ENCODE results near the gene LACTBL1.
"Not testable (repeated sequence)": the region's sequence is repeated elsewhere in the genome, so short reads cannot be mapped to it uniquely, and the experiment has no call there.

Gene LACTBL1, protein sequence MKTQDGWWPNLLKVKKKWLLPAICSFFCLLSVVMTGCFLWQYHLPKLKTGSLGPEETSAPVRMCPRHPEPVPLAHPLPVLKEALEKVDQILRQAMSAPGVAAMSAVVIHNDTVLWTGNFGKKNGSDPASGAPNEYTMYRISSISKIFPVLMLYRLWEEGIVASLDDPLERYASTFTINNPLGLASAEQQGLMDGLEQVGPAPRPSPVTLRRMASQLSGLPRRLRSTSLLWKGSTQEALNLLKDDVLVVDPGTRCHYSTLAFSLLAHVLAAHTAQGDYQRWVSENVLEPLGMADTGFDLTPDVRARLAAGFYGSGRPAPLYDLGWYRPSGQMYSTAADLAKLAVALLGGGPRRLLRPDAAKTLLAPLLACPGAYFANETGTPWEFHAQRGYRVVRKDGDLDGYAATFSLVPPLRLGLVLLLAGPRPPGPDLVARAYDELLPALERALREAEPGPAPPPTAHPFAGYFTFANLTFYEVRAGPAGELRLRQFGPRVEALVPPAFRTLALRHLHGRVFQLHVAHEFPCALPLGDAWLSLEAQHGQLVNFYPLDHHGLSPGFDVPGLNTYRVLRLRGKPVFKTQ

DNA sequence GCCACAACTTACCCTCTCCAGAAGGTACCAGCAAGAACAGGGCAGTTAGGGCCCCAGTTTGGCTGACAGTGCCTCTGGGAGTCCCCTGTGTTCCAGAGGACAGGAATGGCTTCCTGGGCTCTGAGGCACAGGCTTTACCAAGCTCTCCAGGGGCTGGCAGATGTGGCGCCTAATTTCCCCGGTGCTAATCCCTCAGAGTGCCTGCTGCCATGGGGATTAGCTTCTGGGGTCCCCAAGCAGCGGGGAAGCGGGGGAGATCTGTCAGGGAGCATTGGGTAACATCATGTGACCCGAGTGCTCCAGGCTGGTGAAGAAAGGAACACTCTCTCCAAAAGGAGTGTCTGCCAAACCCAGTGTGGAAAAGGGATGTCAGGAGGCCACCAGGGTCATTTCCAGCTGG is at the start of gene LACTBL1:
Gene LACTBL1, minus strand, starts transcription at position 107 of the 400 bp plus-strand sequence. CDS start 550 bp downstream, outside the sequence.
- H3K27me3 ChIP-seq (ENCODE audit: control insufficient read depth, insufficient read depth, low read length) = no peaks in the 10 kb centered on the region; the same call in 1 of the 2 replicates
- no peaks in the 10 kb centered on the region for H3K36me3 ChIP-seq (ENCODE audit: control insufficient read depth, insufficient read depth, low read length)
- WGBS (ENCODE audit: insufficient coverage, insufficient read length) = no CpG with 5 or more reads among the region's 5 CpGs
- H3K4me3 ChIP-seq (ENCODE audit: low read length) = no peak within 1 kb of the TSS
- no peak within 1 kb of the TSS for H3K27ac ChIP-seq (ENCODE audit: low read length)
- no peaks in the 10 kb centered on the region for H3K9me3 ChIP-seq (ENCODE audit: control insufficient read depth, insufficient read depth, low read length)
- no peaks in the 10 kb centered on the region for H3K4me1 ChIP-seq (ENCODE audit: control insufficient read depth, insufficient read depth, low read length)
- no peak for DNase-seq (ENCODE audit: low read depth, low spot score)

DNA sequence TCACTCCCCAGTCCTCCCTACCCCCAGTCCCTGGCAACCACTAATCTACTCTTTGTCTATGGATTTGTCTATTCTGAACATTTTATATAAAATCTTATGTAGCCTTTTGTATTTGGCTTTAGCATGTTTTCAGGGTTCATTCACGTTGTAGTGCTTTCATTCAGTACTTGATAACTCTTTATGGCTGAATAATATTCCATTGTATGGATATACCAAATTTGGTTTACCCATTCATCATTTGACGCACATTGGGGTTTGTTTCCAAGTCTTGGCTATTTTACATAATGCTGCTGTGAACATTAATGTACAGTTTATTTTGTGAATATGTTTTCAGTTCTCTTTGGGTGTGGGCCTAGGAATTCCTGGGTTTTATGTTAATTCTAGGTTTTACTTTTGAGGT is 49.2 kb upstream of the LACTBL1 start:
- DNase-seq (ENCODE audit: low read depth, low spot score) = no peak
- H3K27ac ChIP-seq (ENCODE audit: low read length) = no peak overlapping the region
- H3K4me1 ChIP-seq (ENCODE audit: control insufficient read depth, insufficient read depth, low read length) = no peaks in the 10 kb centered on the region
- no peaks in the 10 kb centered on the region for H3K36me3 ChIP-seq (ENCODE audit: control insufficient read depth, insufficient read depth, low read length)
- no peak overlapping the region for H3K4me3 ChIP-seq (ENCODE audit: low read length)
- no peaks in the 10 kb centered on the region; the same call in 1 of the 2 replicates for H3K9me3 ChIP-seq (ENCODE audit: control insufficient read depth, insufficient read depth, low read length)
- no CpG with 5 or more reads among the region's 2 CpGs for WGBS (ENCODE audit: insufficient coverage, insufficient read length)
- no peaks in the 10 kb centered on the region for H3K27me3 ChIP-seq (ENCODE audit: control insufficient read depth, insufficient read depth, low read length)

DNA sequence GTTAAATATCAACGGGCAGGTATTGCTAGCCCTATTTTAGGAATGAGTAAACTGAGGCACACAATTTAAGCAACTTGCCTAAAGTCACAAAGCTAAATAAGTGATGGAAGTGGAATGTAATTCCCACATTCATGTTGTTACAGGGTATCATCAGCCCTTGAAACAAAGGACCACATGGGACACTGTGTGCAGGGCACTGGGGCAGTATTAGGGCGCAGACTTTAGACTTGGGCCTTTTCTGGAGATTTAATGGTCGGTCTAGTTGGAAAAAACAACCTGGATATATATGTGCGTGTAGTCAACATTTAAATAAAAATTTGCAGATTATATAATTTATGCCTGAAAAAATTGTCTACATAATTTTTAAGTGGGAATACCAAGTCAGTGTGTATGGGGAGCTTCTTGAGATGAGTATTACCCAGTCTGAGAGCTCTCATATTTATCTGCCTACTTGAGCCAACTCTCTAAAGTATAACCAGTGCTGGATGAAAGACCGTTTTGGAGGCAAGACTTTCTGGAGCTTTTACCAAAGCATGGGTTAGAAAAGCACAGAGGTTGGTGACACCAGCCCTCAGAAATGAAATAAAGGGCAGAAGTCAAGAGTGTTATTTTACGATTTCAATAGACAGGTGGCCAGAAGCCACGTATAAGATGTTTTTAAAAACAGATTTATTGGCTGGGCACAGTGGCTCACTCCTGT is 48.2 kb upstream of the LACTBL1 start:
- Histone ChIP-seq H3K27me3 (ENCODE audit: control insufficient read depth, insufficient read depth, low read length) (no peaks in the 10 kb centered on the region), H3K9me3 (ENCODE audit: control insufficient read depth, insufficient read depth, low read length) (no peaks in the 10 kb centered on the region; the same call in 1 of the 2 replicates), H3K4me3 (ENCODE audit: low read length) (peak overlapping the region; percentile 63; the same call in 1 of the 2 replicates), H3K36me3 (ENCODE audit: control insufficient read depth, insufficient read depth, low read length) (no peaks in the 10 kb centered on the region), H3K27ac (ENCODE audit: low read length) (no peak overlapping the region), H3K4me1 (ENCODE audit: control insufficient read depth, insufficient read depth, low read length) (no peaks in the 10 kb centered on the region)
- no CpG with 5 or more reads among the region's 7 CpGs for WGBS (ENCODE audit: insufficient coverage, insufficient read length)
- no peak for DNase-seq (ENCODE audit: low read depth, low spot score)

DNA sequence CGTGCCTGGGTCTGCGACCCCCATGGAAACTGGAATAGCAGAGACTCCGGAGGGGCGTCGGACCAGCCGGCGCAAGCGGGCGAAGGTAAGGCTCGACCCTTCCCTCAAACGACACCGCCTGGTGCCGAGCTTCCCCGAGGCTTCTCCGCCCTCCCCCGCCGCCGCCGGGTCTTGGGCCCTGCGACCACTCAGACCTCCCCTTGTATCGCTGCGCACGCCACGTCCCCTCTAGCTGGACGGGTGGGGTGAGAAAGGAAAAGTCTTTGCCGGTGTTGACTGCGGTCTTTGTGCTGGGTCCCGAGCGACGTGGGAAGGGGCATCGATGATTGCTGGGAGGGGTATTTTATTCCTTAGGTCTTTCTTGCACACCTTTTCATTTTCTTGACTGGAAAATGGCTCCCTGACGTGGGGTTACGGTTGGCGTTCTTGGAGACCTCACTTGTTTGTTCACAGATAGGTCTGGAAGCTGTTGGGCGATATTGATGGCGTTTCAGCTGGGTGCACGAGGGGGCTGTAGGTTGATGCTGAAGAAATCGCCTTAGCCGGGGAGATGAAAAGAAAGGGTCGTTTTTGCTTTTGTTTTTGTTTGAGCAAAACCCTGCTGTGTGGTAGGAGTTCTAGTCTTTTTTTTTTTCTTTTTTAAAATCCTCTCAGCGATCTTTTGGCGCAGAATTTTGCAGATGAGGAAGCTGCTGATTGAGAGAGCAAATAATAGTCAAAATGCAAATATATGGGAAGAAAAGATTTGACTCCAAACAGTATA is 47.4 kb upstream of the LACTBL1 start:
- Histone ChIP-seq H3K27ac (ENCODE audit: low read length) (no peak overlapping the region), H3K4me3 (ENCODE audit: low read length) (peak overlapping the region; percentile 63), H3K9me3 (ENCODE audit: control insufficient read depth, insufficient read depth, low read length) (no peaks in the 10 kb centered on the region; the same call in 1 of the 2 replicates), H3K27me3 (ENCODE audit: control insufficient read depth, insufficient read depth, low read length) (no peaks in the 10 kb centered on the region), H3K4me1 (ENCODE audit: control insufficient read depth, insufficient read depth, low read length) (no peaks in the 10 kb centered on the region), H3K36me3 (ENCODE audit: control insufficient read depth, insufficient read depth, low read length) (no peaks in the 10 kb centered on the region)
- WGBS (ENCODE audit: insufficient coverage, insufficient read length) = no CpG with 5 or more reads among the region's 42 CpGs
- DNase-seq (ENCODE audit: low read depth, low spot score) = no peak

DNA sequence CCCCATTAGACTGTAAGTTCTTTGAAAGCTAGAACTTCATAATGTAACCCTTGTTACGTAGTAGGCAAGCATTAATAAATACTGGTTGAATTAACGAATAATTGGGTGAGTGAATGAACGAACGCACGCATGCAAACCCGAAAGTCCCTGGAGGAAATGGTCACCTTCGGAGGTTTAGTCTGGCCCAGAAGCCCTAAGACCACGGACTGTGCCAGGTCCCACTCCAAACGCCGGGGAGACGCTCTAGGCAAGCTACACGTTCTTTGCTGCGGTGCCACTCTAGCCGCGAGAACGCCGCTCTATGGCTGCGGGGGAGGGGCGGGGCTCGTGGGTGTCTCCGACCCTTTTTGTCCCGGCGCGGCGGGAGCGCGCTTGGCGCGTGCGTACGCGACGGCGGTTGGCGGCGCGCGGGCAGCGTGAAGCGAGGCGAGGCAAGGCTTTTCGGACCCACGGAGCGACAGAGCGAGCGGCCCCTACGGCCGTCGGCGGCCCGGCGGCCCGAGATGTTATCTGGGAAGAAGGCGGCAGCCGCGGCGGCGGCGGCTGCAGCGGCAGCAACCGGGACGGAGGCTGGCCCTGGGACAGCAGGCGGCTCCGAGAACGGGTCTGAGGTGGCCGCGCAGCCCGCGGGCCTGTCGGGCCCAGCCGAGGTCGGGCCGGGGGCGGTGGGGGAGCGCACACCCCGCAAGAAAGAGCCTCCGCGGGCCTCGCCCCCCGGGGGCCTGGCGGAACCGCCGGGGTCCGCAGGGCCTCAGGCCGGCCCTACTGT is 46.6 kb upstream of the LACTBL1 start, which contains the start of gene KDM1A:
Gene KDM1A, plus strand, starts transcription at position 375 of the 769 bp plus-strand sequence. Its CDS starts 129 bp downstream, at position 504.
- no peaks in the 10 kb centered on the region for H3K4me1 ChIP-seq (ENCODE audit: control insufficient read depth, insufficient read depth, low read length)
- no CpG with 5 or more reads among the region's 85 CpGs for WGBS (ENCODE audit: insufficient coverage, insufficient read length)
- peak within 1 kb of the TSS; percentile 63 for H3K4me3 ChIP-seq (ENCODE audit: low read length)
- no peaks in the 10 kb centered on the region for H3K36me3 ChIP-seq (ENCODE audit: control insufficient read depth, insufficient read depth, low read length)
- H3K27me3 ChIP-seq (ENCODE audit: control insufficient read depth, insufficient read depth, low read length) = no peaks in the 10 kb centered on the region
- H3K27ac ChIP-seq (ENCODE audit: low read length) = no peak within 1 kb of the TSS
- DNase-seq (ENCODE audit: low read depth, low spot score) = peak; percentile 75
- H3K9me3 ChIP-seq (ENCODE audit: control insufficient read depth, insufficient read depth, low read length) = no peaks in the 10 kb centered on the region; the same call in 1 of the 2 replicates

DNA sequence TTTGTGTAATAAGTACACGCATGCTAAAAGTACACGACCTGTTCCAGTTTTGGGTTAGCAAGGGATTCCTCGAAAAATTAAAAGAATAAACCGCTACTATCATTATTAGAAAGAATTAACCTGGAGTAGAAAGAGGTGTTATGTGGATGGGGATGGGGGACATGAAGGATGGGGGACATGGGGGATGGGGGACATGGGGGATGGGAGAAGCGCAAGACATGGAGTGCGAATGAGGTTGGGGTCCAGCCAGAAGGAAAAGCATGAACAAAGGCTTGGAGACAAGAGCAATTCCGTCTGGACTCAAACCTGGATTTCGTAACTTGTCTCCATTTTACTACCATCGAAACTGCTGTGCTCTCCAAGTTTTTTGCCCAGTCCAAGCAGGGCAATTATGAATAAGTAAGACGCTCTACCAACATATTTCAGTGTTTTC is 46.0 kb upstream of the LACTBL1 start:
- Histone ChIP-seq H3K36me3 (ENCODE audit: control insufficient read depth, insufficient read depth, low read length) (no peaks in the 10 kb centered on the region), H3K9me3 (ENCODE audit: control insufficient read depth, insufficient read depth, low read length) (no peaks in the 10 kb centered on the region; the same call in 1 of the 2 replicates), H3K4me1 (ENCODE audit: control insufficient read depth, insufficient read depth, low read length) (peaks cover 2% of the 10 kb centered on the region; the same call in 1 of the 2 replicates), H3K4me3 (ENCODE audit: low read length) (peak overlapping the region; percentile 63; the same call in 1 of the 2 replicates), H3K27ac (ENCODE audit: low read length) (no peak overlapping the region), H3K27me3 (ENCODE audit: control insufficient read depth, insufficient read depth, low read length) (no peaks in the 10 kb centered on the region)
- no peak for DNase-seq (ENCODE audit: low read depth, low spot score)
- no CpG with 5 or more reads among the region's 10 CpGs for WGBS (ENCODE audit: insufficient coverage, insufficient read length)

DNA sequence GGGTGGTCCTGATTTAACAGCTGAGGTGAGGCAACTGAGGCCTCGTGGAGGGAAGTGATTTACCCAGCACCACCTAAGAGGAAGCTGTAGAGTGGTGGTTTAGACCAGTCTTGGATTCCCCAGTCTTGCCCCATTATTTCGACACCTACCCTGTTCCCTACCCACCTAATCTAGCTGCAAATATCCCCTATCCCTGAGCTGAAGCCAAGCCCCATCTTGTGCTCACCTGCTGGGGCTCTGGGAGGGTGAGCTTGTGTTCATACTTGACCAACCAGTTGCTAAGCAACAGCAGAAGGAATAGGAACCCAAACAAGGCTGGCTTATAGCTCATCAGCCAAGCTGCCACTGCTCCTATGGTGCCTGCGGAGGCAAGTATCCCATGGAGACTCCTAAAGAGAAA is 41.0 kb upstream of the LACTBL1 start:
- H3K36me3 ChIP-seq (ENCODE audit: control insufficient read depth, insufficient read depth, low read length) = no peaks in the 10 kb centered on the region
- no peak for DNase-seq (ENCODE audit: low read depth, low spot score)
- H3K9me3 ChIP-seq (ENCODE audit: control insufficient read depth, insufficient read depth, low read length) = no peaks in the 10 kb centered on the region
- peaks cover 2% of the 10 kb centered on the region; the same call in 1 of the 2 replicates for H3K4me1 ChIP-seq (ENCODE audit: control insufficient read depth, insufficient read depth, low read length)
- no peaks in the 10 kb centered on the region for H3K27me3 ChIP-seq (ENCODE audit: control insufficient read depth, insufficient read depth, low read length)
- H3K27ac ChIP-seq (ENCODE audit: low read length) = no peak overlapping the region
- no CpG with 5 or more reads among the region's 3 CpGs for WGBS (ENCODE audit: insufficient coverage, insufficient read length)
- H3K4me3 ChIP-seq (ENCODE audit: low read length) = no peak overlapping the region

DNA sequence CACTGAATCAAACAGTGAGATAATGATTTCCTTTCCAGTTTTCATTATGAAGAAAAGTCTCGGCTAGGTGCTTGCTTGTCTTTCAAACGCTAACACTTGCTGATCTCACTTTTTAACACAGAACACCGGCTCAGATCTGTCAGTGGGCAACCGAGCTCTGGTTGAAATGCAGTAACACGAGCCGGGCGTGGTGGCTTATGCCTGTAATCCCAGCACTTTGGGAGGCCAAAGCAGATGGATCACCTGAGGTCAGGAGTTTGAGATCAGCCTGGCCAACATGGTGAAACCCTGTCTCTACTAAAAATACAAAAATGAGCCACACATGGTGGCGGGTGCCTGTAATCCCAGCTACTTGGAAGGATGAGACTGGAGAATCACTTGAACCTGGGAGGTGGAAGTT is 37.4 kb upstream of the LACTBL1 start:
- not testable (repeated sequence) for H3K4me1 ChIP-seq (ENCODE audit: control insufficient read depth, insufficient read depth, low read length); H3K9me3 ChIP-seq (ENCODE audit: control insufficient read depth, insufficient read depth, low read length); H3K36me3 ChIP-seq (ENCODE audit: control insufficient read depth, insufficient read depth, low read length); H3K27ac ChIP-seq (ENCODE audit: low read length); H3K27me3 ChIP-seq (ENCODE audit: control insufficient read depth, insufficient read depth, low read length); DNase-seq (ENCODE audit: low read depth, low spot score); H3K4me3 ChIP-seq (ENCODE audit: low read length)
- no CpG with 5 or more reads among the region's 8 CpGs for WGBS (ENCODE audit: insufficient coverage, insufficient read length)

DNA sequence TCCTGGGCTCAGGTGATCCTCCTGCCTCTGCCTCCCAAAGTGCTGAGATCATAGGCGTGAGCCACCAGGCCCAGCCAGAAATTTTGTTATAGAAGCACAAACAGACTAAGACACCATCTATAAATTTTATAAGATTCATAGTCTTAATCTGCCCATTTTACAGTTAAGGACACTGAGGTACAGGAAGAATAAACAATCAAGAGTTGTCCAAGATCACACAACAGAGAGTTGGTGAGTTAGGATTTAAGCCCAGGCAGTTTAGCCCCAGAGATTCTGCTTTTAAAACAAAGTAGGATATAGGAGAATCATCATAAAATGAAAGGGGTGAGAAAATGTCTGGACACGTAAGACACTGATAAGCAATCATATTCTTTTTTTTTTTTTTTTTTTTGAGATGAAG is 36.2 kb upstream of the LACTBL1 start:
- Histone ChIP-seq H3K27ac (ENCODE audit: low read length) (no peak overlapping the region), H3K9me3 (ENCODE audit: control insufficient read depth, insufficient read depth, low read length) (no peaks in the 10 kb centered on the region), H3K4me1 (ENCODE audit: control insufficient read depth, insufficient read depth, low read length) (peaks cover 1% of the 10 kb centered on the region; the same call in 1 of the 2 replicates), H3K4me3 (ENCODE audit: low read length) (no peak overlapping the region), H3K36me3 (ENCODE audit: control insufficient read depth, insufficient read depth, low read length) (no peaks in the 10 kb centered on the region), H3K27me3 (ENCODE audit: control insufficient read depth, insufficient read depth, low read length) (no peaks in the 10 kb centered on the region)
- WGBS (ENCODE audit: insufficient coverage, insufficient read length) = no CpG with 5 or more reads among the region's 2 CpGs
- DNase-seq (ENCODE audit: low read depth, low spot score) = no peak
